CD14-positive monocyte (primary cell): ENCODE data around the gene ENO2. TPM values are rescaled to one million over a fixed set of nuclear protein-coding genes. Genes with fewer than 3 reads are reported as not detected.

Source experiments
- DNase-seq, 3 donors: peaks; one replicate each; pipeline ENCODE4 v3.0.0-alpha.2; 2011 to 2022
- H2AFZ ChIP-seq: 2 replicates; pipeline ENCODE4 v1.6.0; 2012; ENCODE audit warnings: mild to moderate bottlenecking, low read depth, low read length, inconsistent platforms; ENCODE audit not compliant: insufficient read depth, poor library complexity, severe bottlenecking
- H3K27ac ChIP-seq, 2 donors: 1 replicate in 1 of 2; 2 replicates in 1 of 2; pipeline ENCODE4 v1.5.1; 2012 to 2013; ENCODE audit warnings: low read length in 2 of 2, control low read depth in 1 of 2, inconsistent platforms in 1 of 2, low read depth in 1 of 2, mild to moderate bottlenecking in 1 of 2
- H3K27me3 ChIP-seq, 2 donors: one replicate each; pipeline versions ENCODE4 v1.6.0 to v1.6.1; 2011 to 2013; ENCODE audit warnings: low read length in 2 of 2; ENCODE audit not compliant: control insufficient read depth in 2 of 2, insufficient read depth in 2 of 2
- H3K36me3 ChIP-seq, 2 donors: replicated peaks in 1 of 2; 1 replicate in 1 of 2; 2 replicates in 1 of 2; pipeline versions ENCODE4 v1.5.1 to v1.6.1; 2012 to 2013; ENCODE audit warnings: low read length in 2 of 2, control low read depth in 1 of 2, inconsistent platforms in 1 of 2, mild to moderate bottlenecking in 1 of 2; ENCODE audit not compliant: insufficient read depth in 2 of 2, control insufficient read depth in 1 of 2
- H3K4me1 ChIP-seq, 2 donors: 1 replicate in 1 of 2; 2 replicates in 1 of 2; pipeline versions ENCODE4 v1.5.1 to v1.6.1; 2012 to 2013; ENCODE audit warnings: low read length in 2 of 2, control low read depth in 1 of 2, inconsistent platforms in 1 of 2, mild to moderate bottlenecking in 1 of 2, moderate library complexity in 1 of 2; ENCODE audit not compliant: insufficient read depth in 2 of 2, control insufficient read depth in 1 of 2
- H3K4me2 ChIP-seq: replicated peaks from 2 replicates; pipeline ENCODE3; 2012; ENCODE audit warnings: low read length, moderate library complexity, mild to moderate bottlenecking; ENCODE audit not compliant: poor library complexity, severe bottlenecking; ENCODE audit errors: extremely low read depth
- H3K4me3 ChIP-seq, 3 experiments: fragments of 200-600 bp in 1 of 3; sonication (generic) in 1 of 3; replicated peaks in 1 of 3; 1 replicate in 2 of 3; 2 replicates in 1 of 3; pipeline ENCODE4 v1.5.1; 2011 to 2013; ENCODE audit warnings: low read length in 3 of 3, mild to moderate bottlenecking in 3 of 3, control low read depth in 2 of 3, low read depth in 2 of 3, inconsistent platforms in 1 of 3, moderate library complexity in 1 of 3
- H3K79me2 ChIP-seq: 2 replicates; pipeline ENCODE4 v1.6.0; 2012; ENCODE audit warnings: mild to moderate bottlenecking, control low read depth, inconsistent platforms, low read length, moderate library complexity; ENCODE audit not compliant: insufficient read depth
- H3K9ac ChIP-seq: 2 replicates; pipeline ENCODE4 v1.6.0; 2017; ENCODE audit warnings: low read length, mild to moderate bottlenecking; ENCODE audit not compliant: insufficient read depth, poor library complexity, severe bottlenecking
- H3K9me3 ChIP-seq, 2 donors: replicated peaks in 1 of 2; 1 replicate in 1 of 2; 2 replicates in 1 of 2; pipeline versions ENCODE4 v1.5.1 to v1.6.1; 2012 to 2013; ENCODE audit warnings: low read length in 2 of 2, control low read depth in 1 of 2; ENCODE audit not compliant: control insufficient read depth in 1 of 2, insufficient read depth in 1 of 2
- H4K20me1 ChIP-seq: 2 replicates; pipeline ENCODE4 v1.6.0; 2012; ENCODE audit warnings: mild to moderate bottlenecking, low read length, control low read depth, moderate library complexity; ENCODE audit not compliant: insufficient read depth
- H3K27ac Mint-ChIP-seq, 7 donors: one replicate each; pipeline ENCODE4 v1.8.0; 2020; ENCODE audit warnings: mild to moderate bottlenecking in 7 of 7, mixed read lengths in 7 of 7, moderate library complexity in 6 of 7, inconsistent platforms in 2 of 7
- H3K27me3 Mint-ChIP-seq, 3 donors: one replicate each; pipeline ENCODE4 v1.8.0; 2021 to 2022; ENCODE audit warnings: low read depth in 3 of 3, mild to moderate bottlenecking in 3 of 3, mixed read lengths in 3 of 3, moderate library complexity in 3 of 3, inconsistent platforms in 1 of 3
- H3K36me3 Mint-ChIP-seq, 2 donors: one replicate each; pipeline ENCODE4 v1.8.0; 2020; ENCODE audit warnings: mixed read lengths in 2 of 2, inconsistent platforms in 1 of 2, mild to moderate bottlenecking in 1 of 2
- H3K4me1 Mint-ChIP-seq: one replicate; pipeline ENCODE4 v1.8.0; 2020; ENCODE audit warnings: mild to moderate bottlenecking, mixed read lengths
- H3K4me3 Mint-ChIP-seq, 2 donors: one replicate each; pipeline ENCODE4 v1.8.0; 2020; ENCODE audit warnings: mild to moderate bottlenecking in 2 of 2, mixed read lengths in 2 of 2, moderate library complexity in 1 of 2
- H3K9me3 Mint-ChIP-seq, 7 donors: one replicate each; pipeline ENCODE4 v1.8.0; 2020 to 2022; ENCODE audit warnings: mixed read lengths in 7 of 7, mild to moderate bottlenecking in 6 of 7, moderate library complexity in 6 of 7, inconsistent platforms in 2 of 7
- WGBS: methylation state at CpG from one replicate; pipeline ENCODE4 v1.1.5; 2013; ENCODE audit warnings: missing lambda C conversion rate; ENCODE audit not compliant: insufficient coverage; 5-methylcytosine and 5-hydroxymethylcytosine counted together
- intact Hi-C, 2 donors: fragments of 100-400 bp; cut with micrococcal nuclease; formaldehyde crosslinking; loops; one replicate each; pipeline versions ENCODE4 v1.15.0 to v1.15.1; 2023
- polyA plus RNA-seq, 3 donors: library from polyadenylated mRNA; depleted of rRNA in 1 of 3; unstranded in 2 of 3; stranded (reverse) in 1 of 3; fragments of 300-500 nt in 2 of 3; fragments of >200 nt in 1 of 3; fragmentation: Illumina TruSeq in 2 of 3; gene quantifications; 1 replicate in 2 of 3; 2 replicates in 1 of 3; pipeline ENCODE4 v1.2.3, GENCODE V29; 2012 to 2021
- TF ChIP-seq, protein P1 (sequence below): fragments of 200-600 bp; IDR thresholded peaks from one replicate; pipeline ENCODE4 v1.8.0; 2022; ENCODE audit warnings: antibody characterized with exemption, mild to moderate bottlenecking

The ENO2 gene
- polyA plus RNA-seq, 3 donors: 0.09 to 0.43 (median 0.19) TPM

DNA sequence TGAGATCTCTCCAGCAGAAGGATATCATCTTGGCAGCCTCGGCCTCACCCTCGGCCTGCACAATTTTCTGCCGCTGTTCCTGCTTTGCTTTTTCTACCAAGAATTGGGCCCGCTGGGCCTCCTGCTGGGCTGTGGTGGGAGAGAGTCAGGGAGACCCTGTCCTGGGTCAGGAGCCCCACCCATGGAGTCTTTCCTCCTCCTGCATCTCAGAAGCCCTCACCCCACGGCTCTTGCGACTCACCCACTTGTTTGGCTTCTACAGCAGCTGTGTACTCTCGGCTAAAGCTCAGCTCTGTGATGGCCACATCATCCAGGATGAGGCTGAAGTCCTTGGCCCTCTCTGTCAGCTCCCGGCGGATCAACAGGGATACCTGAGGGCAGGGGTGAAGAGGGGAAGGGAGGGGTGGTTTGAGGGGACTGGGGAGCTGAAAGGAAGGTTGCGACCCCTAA lies 53.3 kb downstream of the ENO2 start:
- no peak overlapping the region for H3K4me3 ChIP-seq
- Mint-ChIP-seq H3K27ac (peak overlapping the region in 2 of 7 donors; percentile 43 to 58), H3K27me3 (peaks cover 0 to 3% (median 3%) of the 10 kb centered on the region in 3 donors), H3K4me3 (no peak overlapping the region), H3K36me3 (peaks cover 36 to 43% of the 10 kb centered on the region in 2 donors), H3K4me1 (peaks cover 50% of the 10 kb centered on the region), H3K9me3 (peaks cover 0 to 2% (median 0%) of the 10 kb centered on the region in 7 donors)
- peaks cover 36 to 41% of the 10 kb centered on the region in 2 donors for H3K36me3 ChIP-seq
- intact Hi-C loops: no loop called here
- H3K9ac ChIP-seq: no peak overlapping the region
- TF ChIP-seq, protein P1, sequence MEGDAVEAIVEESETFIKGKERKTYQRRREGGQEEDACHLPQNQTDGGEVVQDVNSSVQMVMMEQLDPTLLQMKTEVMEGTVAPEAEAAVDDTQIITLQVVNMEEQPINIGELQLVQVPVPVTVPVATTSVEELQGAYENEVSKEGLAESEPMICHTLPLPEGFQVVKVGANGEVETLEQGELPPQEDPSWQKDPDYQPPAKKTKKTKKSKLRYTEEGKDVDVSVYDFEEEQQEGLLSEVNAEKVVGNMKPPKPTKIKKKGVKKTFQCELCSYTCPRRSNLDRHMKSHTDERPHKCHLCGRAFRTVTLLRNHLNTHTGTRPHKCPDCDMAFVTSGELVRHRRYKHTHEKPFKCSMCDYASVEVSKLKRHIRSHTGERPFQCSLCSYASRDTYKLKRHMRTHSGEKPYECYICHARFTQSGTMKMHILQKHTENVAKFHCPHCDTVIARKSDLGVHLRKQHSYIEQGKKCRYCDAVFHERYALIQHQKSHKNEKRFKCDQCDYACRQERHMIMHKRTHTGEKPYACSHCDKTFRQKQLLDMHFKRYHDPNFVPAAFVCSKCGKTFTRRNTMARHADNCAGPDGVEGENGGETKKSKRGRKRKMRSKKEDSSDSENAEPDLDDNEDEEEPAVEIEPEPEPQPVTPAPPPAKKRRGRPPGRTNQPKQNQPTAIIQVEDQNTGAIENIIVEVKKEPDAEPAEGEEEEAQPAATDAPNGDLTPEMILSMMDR: no peak
- H2AFZ ChIP-seq: no peak overlapping the region
- no peak for DNase-seq
- H4K20me1 ChIP-seq: peaks cover 4% of the 10 kb centered on the region
- H3K4me2 ChIP-seq: no peak overlapping the region
- H3K27ac ChIP-seq: no peak overlapping the region
- WGBS: 97% methylated on average over 5 of the region's 10 CpGs
- H3K9me3 ChIP-seq: no peaks in the 10 kb centered on the region
- peaks cover 47% of the 10 kb centered on the region for H3K79me2 ChIP-seq
- no peaks in the 10 kb centered on the region for H3K27me3 ChIP-seq
- peaks cover 39 to 55% of the 10 kb centered on the region in 2 donors for H3K4me1 ChIP-seq

DNA sequence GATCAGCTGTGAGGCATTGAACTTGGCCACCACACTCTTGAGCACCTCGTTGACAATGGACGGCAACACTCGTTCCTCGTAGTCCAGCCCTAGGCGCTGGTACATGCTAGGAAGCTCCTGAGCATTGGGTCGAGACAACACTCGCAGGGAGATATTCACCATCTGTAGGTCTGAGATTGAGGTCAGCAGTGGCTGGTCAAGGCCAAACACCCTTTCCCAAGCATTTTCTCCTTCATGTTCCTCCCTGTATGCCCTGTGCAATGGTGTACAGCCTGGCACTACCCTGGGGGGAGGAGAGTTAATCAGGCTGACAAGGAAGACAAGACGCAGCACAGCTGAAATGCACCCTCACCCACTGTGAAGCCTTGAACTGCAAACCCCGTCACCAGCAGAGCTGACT lies 54.0 kb downstream of the ENO2 start:
- H3K9ac ChIP-seq: no peak overlapping the region
- H3K4me1 ChIP-seq: peaks cover 32 to 47% of the 10 kb centered on the region in 2 donors
- H3K36me3 ChIP-seq: peaks cover 36 to 41% of the 10 kb centered on the region in 2 donors
- no peak overlapping the region for H3K4me2 ChIP-seq
- no peaks in the 10 kb centered on the region for H3K9me3 Mint-ChIP-seq
- peaks cover 4% of the 10 kb centered on the region for H4K20me1 ChIP-seq
- intact Hi-C loops: no loop called here
- H3K4me3 Mint-ChIP-seq: no peak overlapping the region
- TF ChIP-seq, protein P1: no peak
- 97% methylated on average over 5 of the region's 9 CpGs for WGBS
- DNase-seq: no peak
- H3K27me3 Mint-ChIP-seq: peaks cover 0 to 3% (median 3%) of the 10 kb centered on the region in 3 donors
- H3K27ac ChIP-seq: no peak overlapping the region
- peaks cover 48% of the 10 kb centered on the region for H3K4me1 Mint-ChIP-seq
- H3K27ac Mint-ChIP-seq: peak overlapping the region in 1 of 7 donors; percentile 20
- H3K79me2 ChIP-seq: peaks cover 52% of the 10 kb centered on the region
- H3K36me3 Mint-ChIP-seq: peaks cover 36 to 45% of the 10 kb centered on the region in 2 donors
- H2AFZ ChIP-seq: no peak overlapping the region
- no peaks in the 10 kb centered on the region for H3K27me3 ChIP-seq
- H3K4me3 ChIP-seq: no peak overlapping the region
- H3K9me3 ChIP-seq: no peaks in the 10 kb centered on the region
